Left lung (tissue), 10 donors: Measurements from ENCODE around the gene PIM2. TPM values are rescaled to one million over a fixed set of nuclear protein-coding genes. Genes with fewer than 3 reads are reported as not detected.

Experiments
- ATAC-seq: fragments of 200-7000 bp; cut with Tn5 transposase; one replicate; pipeline ENCODE4 v1.9.1; 2020; ENCODE audit warnings: moderate library complexity
- DNase-seq, 4 donors: peaks; one replicate each; pipeline ENCODE4 v3.0.0-alpha.2; 2013 to 2020
- H3K27ac ChIP-seq, 2 donors: fragments of 200-600 bp; sonication (generic) in 1 of 2; one replicate each; pipeline versions ENCODE4 v1.5.0 to v1.8.0; 2020 to 2021
- H3K27me3 ChIP-seq, 2 donors: fragments of 200-600 bp; sonication (generic) in 1 of 2; one replicate each; pipeline versions ENCODE4 v1.5.0 to v1.8.0; 2020 to 2021
- H3K36me3 ChIP-seq, 2 donors: fragments of 200-600 bp; sonication (generic) in 1 of 2; one replicate each; pipeline versions ENCODE4 v1.5.0 to v1.8.0; 2020 to 2021
- H3K4me1 ChIP-seq, 2 donors: fragments of 200-600 bp; one replicate each; pipeline ENCODE4 v1.8.0; 2021
- H3K4me3 ChIP-seq, 2 donors: fragments of 200-600 bp; sonication (generic) in 1 of 2; one replicate each; pipeline versions ENCODE4 v1.5.0 to v1.8.0; 2020 to 2021; ENCODE audit warnings: mild to moderate bottlenecking in 1 of 2
- H3K9me3 ChIP-seq, 2 donors: fragments of 200-600 bp; sonication (generic) in 1 of 2; one replicate each; pipeline versions ENCODE4 v1.5.0 to v1.8.0; 2020 to 2021
- CTCF ChIP-seq, 2 donors: fragments of 200-600 bp; sonication (generic) in 1 of 2; IDR thresholded peaks; one replicate each; pipeline versions ENCODE4 v1.5.0 to v1.8.0; 2021; ENCODE audit warnings: antibody characterized with exemption in 2 of 2
- intact Hi-C, 2 donors: fragments of 100-400 bp; cut with DNase I; formaldehyde crosslinking; loops; one replicate each; pipeline versions ENCODE4 v1.11.2 to v1.14.2; 2022
- polyA plus RNA-seq, 6 donors: library from polyadenylated mRNA; unstranded; fragments of 120-200 nt; gene quantifications; one replicate each; pipeline ENCODE4 v1.2.1, GENCODE V29; 2013; ENCODE audit not compliant: insufficient read length in 6 of 6
- total RNA-seq, 2 donors: library from RNA; stranded (reverse); fragmentation: NEBNext Ultra II Directional; extraction: Animal tissue kit (Norgen Biotek cat#: 25700); gene quantifications; one replicate each; pipeline ENCODE4 v1.2.1, GENCODE V29; 2021
- donor health status: DM: no; HTN: yes; CAD: no.
- donor health status: DM: no; HTN: no; CAD: no.

The PIM2 gene
- total and polyA plus RNA-seq, 8 donors, result 4.6 to 17.7 (median 5.8) TPM

GRCh38 chrX:48902135-48902534 lies 16.7 kb downstream of the PIM2 start:
- TF ChIP-seq CTCF (IDR thresholded peaks at IDR 0.05), result no peak
- Histone ChIP-seq H3K9me3 (no peaks in the 10 kb centered on the region), H3K4me3 (no peak overlapping the region), H3K27ac (no peak overlapping the region), H3K36me3 (peaks cover 0 to 64% of the 10 kb centered on the region in 2 donors), H3K4me1 (peaks cover 0 to 11% of the 10 kb centered on the region in 2 donors), H3K27me3 (no peaks in the 10 kb centered on the region)
- intact Hi-C loops, result no loop called here
- DNase-seq, result no peak
- ATAC-seq, result no peak

GRCh38 chrX:48901069-48901468 lies 17.8 kb downstream of the PIM2 start:
- H3K4me3 ChIP-seq, result no peak overlapping the region
- no peak overlapping the region for H3K27ac ChIP-seq
- peaks cover 0 to 19% of the 10 kb centered on the region in 2 donors for H3K4me1 ChIP-seq
- H3K36me3 ChIP-seq, result peaks cover 0 to 56% of the 10 kb centered on the region in 2 donors
- intact Hi-C loops, result no loop called here
- H3K9me3 ChIP-seq, result no peaks in the 10 kb centered on the region
- ATAC-seq, result no peak
- DNase-seq, result no peak
- no peak for TF ChIP-seq CTCF (IDR thresholded peaks at IDR 0.05)
- H3K27me3 ChIP-seq, result no peaks in the 10 kb centered on the region

GRCh38 chrX:48899078-48899410 lies 19.8 kb downstream of the PIM2 start:
- no peak for DNase-seq
- Histone ChIP-seq H3K4me1 (peaks cover 0 to 19% of the 10 kb centered on the region in 2 donors), H3K27ac (no peak overlapping the region), H3K27me3 (no peaks in the 10 kb centered on the region), H3K4me3 (peak overlapping the region in 1 of 2 donors; percentile 62), H3K36me3 (peaks cover 0 to 36% of the 10 kb centered on the region in 2 donors), H3K9me3 (no peaks in the 10 kb centered on the region)
- intact Hi-C loops, result no loop called here
- TF ChIP-seq CTCF (IDR thresholded peaks at IDR 0.05), result no peak
- ATAC-seq, result no peak

- H3K4me1 ChIP-seq, result peaks cover 0 to 19% of the 10 kb centered on the region in 2 donors
- TF ChIP-seq CTCF (IDR thresholded peaks at IDR 0.05), result no peak
- no peaks in the 10 kb centered on the region for H3K27me3 ChIP-seq
- ATAC-seq (peak; percentile 97), DNase-seq (peak; percentile 91 to 94 (median 93))
- H3K27ac ChIP-seq, result peak within 1 kb of the TSS; percentile 83 to 93
- H3K36me3 ChIP-seq, result peaks cover 0 to 26% of the 10 kb centered on the region in 2 donors
- intact Hi-C loops, result no loop called here
- H3K9me3 ChIP-seq, result no peaks in the 10 kb centered on the region
- peak within 1 kb of the TSS; percentile 39 to 62 for H3K4me3 ChIP-seq
Measured at GRCh38 chrX:48897625-48898306, 21.1 kb downstream of the PIM2 start, which contains the start of the genes PQBP1 and TIMM17B. PQBP1 (plus strand) TSS chrX:48897930; CDS start chrX:48898510, 580 bp downstream. TIMM17B (minus strand) TSS chrX:48897768; CDS start chrX:48897749, 19 bp downstream.

- Histone ChIP-seq H3K27me3 (no peaks in the 10 kb centered on the region), H3K9me3 (no peaks in the 10 kb centered on the region), H3K36me3 (peaks cover 0 to 21% of the 10 kb centered on the region in 2 donors), H3K4me3 (peak overlapping the region; percentile 39 to 62), H3K4me1 (peaks cover 0 to 19% of the 10 kb centered on the region in 2 donors), H3K27ac (peak overlapping the region; percentile 83 to 93)
- DNase-seq (peak; percentile 51 to 84 (median 78)), ATAC-seq (peak; percentile 76)
- TF ChIP-seq CTCF (IDR thresholded peaks at IDR 0.05), result no peak
- intact Hi-C loops, result no loop called here
Measured at GRCh38 chrX:48897157-48897624, 21.6 kb downstream of the PIM2 start.
